Measurements from ENCODE around the gene MTA1.

- TF ChIP-seq ATF3 (IDR thresholded peaks at IDR 0.05) (no peak), CTCF (IDR thresholded peaks at IDR 0.05; ENCODE audit: low read depth, low read length, missing input control) (no peak), TAF1 (conservative IDR thresholded peaks at IDR 0.05) (no peak)
These were observed 47.8 kb downstream of the MTA1 start for GRCh38 chr14:105467249-105467941.
